Osteoblast (primary cell): ENCODE measurements around the gene CD44. TPM values are rescaled to one million over a fixed set of nuclear protein-coding genes. Genes with fewer than 3 reads are reported as not detected.

ENCODE experiments used
- DNase-seq: peaks from one replicate; pipeline ENCODE4 v3.0.0; 2011; ENCODE audit warnings: low spot score, mixed read lengths; ENCODE audit not compliant: insufficient read length; ENCODE audit errors: missing footprints
- H2AFZ ChIP-seq: 2 replicates; pipeline ENCODE4 v1.6.0; 2011; ENCODE audit warnings: mild to moderate bottlenecking, low read length
- H3K27ac ChIP-seq: 2 replicates; pipeline ENCODE4 v1.5.1; 2011; ENCODE audit warnings: mild to moderate bottlenecking, low read depth, low read length, moderate library complexity
- H3K27me3 ChIP-seq: 2 replicates; pipeline ENCODE4 v1.6.0; 2012; ENCODE audit warnings: mild to moderate bottlenecking, control low read depth, inconsistent platforms, low read length, moderate library complexity; ENCODE audit not compliant: insufficient read depth
- H3K36me3 ChIP-seq: 2 replicates; pipeline ENCODE4 v1.5.1; 2011; ENCODE audit warnings: mild to moderate bottlenecking, low read length, control low read depth, moderate library complexity; ENCODE audit not compliant: insufficient read depth
- H3K4me1 ChIP-seq: 2 replicates; pipeline ENCODE4 v1.5.1; 2011; ENCODE audit warnings: mild to moderate bottlenecking, low read length, control low read depth, moderate library complexity; ENCODE audit not compliant: insufficient read depth
- H3K4me2 ChIP-seq: 2 replicates; pipeline ENCODE4 v1.6.0; 2011; ENCODE audit warnings: mild to moderate bottlenecking, low read length; ENCODE audit not compliant: insufficient read depth
- H3K4me3 ChIP-seq: fragments of 200-600 bp; sonication (generic); 3 replicates; pipeline ENCODE4 v1.5.1; 2012; ENCODE audit warnings: mild to moderate bottlenecking, low read length, inconsistent platforms; ENCODE audit not compliant: insufficient read depth
- H3K79me2 ChIP-seq: 2 replicates; pipeline ENCODE4 v1.6.0; 2012; ENCODE audit warnings: mild to moderate bottlenecking, low read length, control low read depth, inconsistent platforms; ENCODE audit not compliant: insufficient read depth
- H3K9me3 ChIP-seq: 2 replicates; pipeline ENCODE4 v1.5.1; 2011; ENCODE audit warnings: low read depth, low read length, control low read depth
- H4K20me1 ChIP-seq: 2 replicates; pipeline ENCODE4 v1.6.0; 2012; ENCODE audit warnings: mild to moderate bottlenecking, low read length, control low read depth; ENCODE audit not compliant: insufficient read depth
- CTCF ChIP-seq: IDR thresholded peaks from 2 replicates; pipeline ENCODE4 v1.5.1; 2011; ENCODE audit warnings: mild to moderate bottlenecking, low read depth, low read length, moderate library complexity; ENCODE audit errors: extremely low read depth
- total RNA-seq: library from RNA; depleted of rRNA; stranded (reverse); fragments of >200 nt; gene quantifications from 2 replicates; pipeline ENCODE4 v1.2.3, GENCODE V29; 2012

CD44 gene
- total RNA-seq, 1 donor: 238 TPM

- no peak overlapping the region for H3K4me3 ChIP-seq
- no peaks in the 10 kb centered on the region for H4K20me1 ChIP-seq
- TF ChIP-seq CTCF: no peak
- DNase-seq: peak; percentile 73
- no peaks in the 10 kb centered on the region for H3K36me3 ChIP-seq
- peaks cover 21% of the 10 kb centered on the region for H3K4me1 ChIP-seq
- H3K9me3 ChIP-seq: no peaks in the 10 kb centered on the region
- H3K27me3 ChIP-seq: no peaks in the 10 kb centered on the region
- H3K27ac ChIP-seq: peak overlapping the region; percentile 25
- no peaks in the 10 kb centered on the region for H3K79me2 ChIP-seq
- H2AFZ ChIP-seq: peak overlapping the region; percentile 17
- H3K4me2 ChIP-seq: no peak overlapping the region
These were observed 22.0 kb upstream of the CD44 start for GRCh38 chr11:35116762-35117640.

GRCh38 chr11:35118906-35119305 lies 20.1 kb upstream of the CD44 start:
- H3K27me3 ChIP-seq: no peaks in the 10 kb centered on the region
- no peak for TF ChIP-seq CTCF
- H3K79me2 ChIP-seq: no peaks in the 10 kb centered on the region
- DNase-seq: no peak
- H3K27ac ChIP-seq: no peak overlapping the region
- peaks cover 17% of the 10 kb centered on the region for H3K4me1 ChIP-seq
- H3K36me3 ChIP-seq: no peaks in the 10 kb centered on the region
- no peaks in the 10 kb centered on the region for H4K20me1 ChIP-seq
- H3K9me3 ChIP-seq: no peaks in the 10 kb centered on the region
- no peak overlapping the region for H3K4me2 ChIP-seq
- no peak overlapping the region for H3K4me3 ChIP-seq
- H2AFZ ChIP-seq: no peak overlapping the region

GRCh38 chr11:35121326-35121865 lies 17.6 kb upstream of the CD44 start:
- Histone ChIP-seq H3K36me3 (no peaks in the 10 kb centered on the region), H3K79me2 (no peaks in the 10 kb centered on the region), H3K27me3 (no peaks in the 10 kb centered on the region), H3K27ac (no peak overlapping the region), H2AFZ (no peak overlapping the region), H3K4me3 (no peak overlapping the region), H3K4me2 (no peak overlapping the region), H4K20me1 (no peaks in the 10 kb centered on the region), H3K4me1 (peaks cover 8% of the 10 kb centered on the region), H3K9me3 (no peaks in the 10 kb centered on the region)
- no peak for DNase-seq
- no peak for TF ChIP-seq CTCF

- Histone ChIP-seq H3K36me3 (no peaks in the 10 kb centered on the region), H3K9me3 (no peaks in the 10 kb centered on the region)
- DNase-seq: no peak
These were observed 16.7 kb upstream of the CD44 start for GRCh38 chr11:35122308-35122707.

More at GRCh38 chr11:35122308-35122707, 16.7 kb upstream of the CD44 start:
- no peak for TF ChIP-seq CTCF
- no peaks in the 10 kb centered on the region for H4K20me1 ChIP-seq
- H3K4me3 ChIP-seq: no peak overlapping the region
- no peaks in the 10 kb centered on the region for H3K4me1 ChIP-seq
- no peaks in the 10 kb centered on the region for H3K79me2 ChIP-seq
- no peaks in the 10 kb centered on the region for H3K27me3 ChIP-seq
- no peak overlapping the region for H3K27ac ChIP-seq
- no peak overlapping the region for H2AFZ ChIP-seq
- H3K4me2 ChIP-seq: no peak overlapping the region
